Measurements from ENCODE around the gene ZMYND15. TPM values are rescaled to one million over a fixed set of nuclear protein-coding genes. Genes with fewer than 3 reads are reported as not detected.
"Not testable (repeated sequence)": the region's sequence is repeated elsewhere in the genome, so short reads cannot be mapped to it uniquely, and the experiment has no call there.

Gene ZMYND15
- polyA plus RNA-seq, 4 donors, result 0.32 to 0.95 (median 0.54) TPM

DNA sequence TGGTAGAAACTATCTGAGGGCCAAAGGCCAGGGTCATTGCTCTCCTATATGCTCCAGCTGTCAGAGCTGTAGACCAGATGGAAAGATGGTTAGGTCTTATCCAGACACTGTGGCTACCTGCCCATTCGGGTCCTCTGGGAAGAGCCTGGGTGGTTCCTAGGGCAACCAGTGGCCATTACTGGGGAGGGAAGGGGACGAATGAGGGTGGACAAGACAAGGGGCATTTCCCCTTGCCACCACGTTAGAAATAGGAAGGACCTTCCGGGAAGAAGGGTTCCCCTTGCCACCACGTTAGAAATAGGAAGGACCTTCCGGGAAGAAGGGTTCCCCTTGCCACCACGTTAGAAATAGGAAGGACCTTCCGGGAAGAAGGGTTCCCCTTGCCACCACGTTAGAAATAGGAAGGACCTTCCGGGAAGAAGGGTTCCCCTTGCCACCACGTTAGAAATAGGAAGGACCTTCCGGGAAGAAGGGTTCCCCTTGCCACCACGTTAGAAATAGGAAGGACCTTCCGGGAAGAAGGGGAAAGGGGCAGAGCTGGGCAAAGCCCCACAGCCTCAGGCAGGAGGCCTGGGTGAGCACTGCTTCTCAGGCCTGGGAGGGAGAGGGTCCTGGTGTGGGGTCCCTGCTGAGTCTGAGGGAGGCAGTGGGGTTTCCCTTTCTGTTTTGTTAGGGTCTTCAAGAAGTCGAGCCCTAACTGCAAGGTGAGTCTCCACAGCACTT is 25.1 kb upstream of the ZMYND15 start:
- not testable (repeated sequence) for DNase-seq (ENCODE audit: low read depth in 4 of 4, low spot score in 2 of 4)

DNA sequence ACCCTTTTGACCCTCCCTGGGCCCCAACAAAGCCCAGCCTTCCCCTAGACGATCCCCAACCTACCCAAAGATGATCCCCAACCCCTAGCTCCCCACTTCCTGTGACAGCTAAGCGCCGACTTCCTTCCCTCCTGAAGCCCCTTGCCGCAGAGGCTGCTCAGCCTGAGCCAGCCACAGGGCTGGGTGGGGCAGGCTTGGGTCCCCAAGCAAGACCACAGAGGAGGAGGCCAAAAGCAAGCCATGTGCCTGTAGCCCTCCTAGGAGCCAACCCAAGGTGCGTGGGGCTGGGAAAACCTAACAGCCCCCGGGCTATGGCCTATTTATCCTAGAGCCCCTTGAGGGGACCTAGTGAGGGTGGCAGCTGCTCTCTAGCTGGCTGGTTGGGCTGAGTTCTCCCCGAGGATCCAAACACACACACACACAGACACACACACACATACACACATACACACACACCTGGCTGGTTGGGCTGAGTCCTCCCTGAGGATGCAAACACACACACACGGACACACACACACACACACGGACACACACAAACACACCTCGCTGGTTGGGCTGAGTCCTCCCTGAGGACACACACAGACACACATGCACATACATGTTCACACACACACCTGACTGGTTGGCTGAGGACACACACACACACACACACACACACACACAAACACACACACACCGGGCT is 24.4 kb upstream of the ZMYND15 start:
- no peak for DNase-seq (ENCODE audit: low read depth in 4 of 4, low spot score in 2 of 4)

DNA sequence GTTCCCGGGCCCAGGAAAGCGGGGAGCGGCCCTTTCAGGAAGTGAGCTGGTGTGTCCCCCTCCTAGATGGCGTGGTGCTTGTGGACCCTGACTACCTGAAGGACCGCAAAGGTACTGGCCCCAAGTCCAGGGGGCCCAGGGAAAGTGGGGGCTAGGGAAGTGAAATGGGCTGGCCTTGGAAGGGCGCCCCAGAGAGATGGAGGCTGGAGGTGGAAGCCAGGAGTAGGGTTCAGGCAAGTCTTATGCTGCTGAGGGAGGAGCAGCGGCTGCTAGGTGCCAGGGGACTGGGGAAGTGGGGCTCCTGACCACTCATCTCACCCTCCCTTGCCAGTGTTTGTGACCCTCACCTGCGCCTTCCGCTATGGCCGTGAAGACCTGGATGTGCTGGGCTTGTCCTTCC is 23.6 kb upstream of the ZMYND15 start:
- no peak for DNase-seq (ENCODE audit: low read depth in 4 of 4, low spot score in 2 of 4)

DNA sequence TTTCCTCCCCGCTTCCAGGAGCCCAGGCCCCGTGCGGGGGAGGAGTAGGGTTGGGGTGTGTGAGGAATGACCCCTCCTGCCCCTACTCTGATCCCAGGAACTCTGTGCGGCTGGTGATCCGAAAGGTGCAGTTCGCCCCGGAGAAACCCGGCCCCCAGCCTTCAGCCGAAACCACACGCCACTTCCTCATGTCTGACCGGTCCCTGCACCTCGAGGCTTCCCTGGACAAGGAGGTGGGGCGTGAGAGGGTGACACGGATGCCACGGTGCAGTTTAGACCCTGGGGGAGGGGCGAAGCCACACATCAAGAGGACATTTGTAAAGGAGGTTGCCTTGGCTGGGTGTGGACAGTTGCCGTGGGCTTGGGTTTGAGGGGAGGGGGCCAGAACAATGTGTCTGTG is 21.8 kb upstream of the ZMYND15 start:
- no peak for DNase-seq (ENCODE audit: low read depth in 4 of 4, low spot score in 2 of 4)

DNA sequence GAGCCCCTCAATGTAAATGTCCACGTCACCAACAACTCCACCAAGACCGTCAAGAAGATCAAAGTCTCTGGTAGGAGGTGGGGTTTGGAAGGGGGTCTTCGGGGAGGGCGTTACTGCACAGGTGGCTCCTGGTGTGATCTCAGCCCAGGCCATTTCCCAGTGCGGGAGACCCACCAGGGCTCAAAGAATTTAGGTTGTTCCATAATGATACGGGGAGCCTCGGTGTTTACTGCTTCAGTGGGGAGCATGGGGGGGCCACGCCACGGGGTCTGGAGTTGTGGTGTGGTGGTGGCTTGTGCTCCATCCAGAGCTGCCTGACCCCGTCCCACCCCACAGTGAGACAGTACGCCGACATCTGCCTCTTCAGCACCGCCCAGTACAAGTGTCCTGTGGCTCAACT is 21.4 kb upstream of the ZMYND15 start:
- DNase-seq (ENCODE audit: low read depth in 4 of 4, low spot score in 2 of 4), result no peak

DNA sequence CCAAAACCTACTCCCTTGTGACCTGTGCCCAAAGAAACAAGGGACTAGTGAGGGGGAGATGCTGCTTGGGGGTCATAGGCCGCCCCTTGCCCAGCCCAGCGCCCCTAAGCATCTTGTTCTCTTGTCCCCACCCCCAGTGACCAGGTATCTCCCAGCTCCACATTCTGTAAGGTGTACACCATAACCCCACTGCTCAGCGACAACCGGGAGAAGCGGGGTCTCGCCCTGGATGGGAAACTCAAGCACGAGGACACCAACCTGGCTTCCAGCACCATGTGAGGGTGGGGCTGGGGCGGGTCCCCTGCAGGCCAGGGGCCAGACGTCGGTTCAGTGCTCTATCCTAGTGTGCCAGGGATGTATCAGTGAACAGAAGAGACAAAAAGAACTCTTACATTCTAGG is 20.5 kb upstream of the ZMYND15 start:
- no peak for DNase-seq (ENCODE audit: low read depth in 4 of 4, low spot score in 2 of 4)

DNA sequence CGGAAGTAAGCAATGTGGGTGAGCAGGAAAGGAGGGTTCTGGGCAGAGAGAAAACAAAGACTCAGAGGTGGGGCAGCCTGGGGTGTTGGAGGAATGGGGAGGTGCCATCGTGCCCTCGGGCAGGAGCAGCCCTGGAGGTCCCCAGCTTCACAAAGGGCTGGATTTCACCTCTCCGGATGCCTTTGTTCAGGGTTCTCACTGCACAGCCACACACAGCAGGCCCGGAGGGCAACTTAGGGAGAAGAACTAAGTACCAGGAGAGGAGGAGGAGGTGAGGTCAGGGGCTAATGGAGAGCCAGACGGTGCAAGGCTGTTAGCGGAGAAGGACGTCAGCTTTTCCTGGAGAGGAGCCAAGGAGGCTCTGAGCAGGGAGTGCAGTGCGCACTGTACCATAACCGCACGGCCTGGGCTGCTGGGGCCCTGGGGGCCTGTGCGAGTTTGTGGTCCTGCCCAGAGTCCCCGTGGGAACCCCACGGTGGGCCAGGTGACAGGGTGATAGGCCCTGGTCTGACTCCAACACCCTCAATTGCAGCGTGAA is 19.9 kb upstream of the ZMYND15 start:
- DNase-seq (ENCODE audit: low read depth in 4 of 4, low spot score in 2 of 4), result no peak

DNA sequence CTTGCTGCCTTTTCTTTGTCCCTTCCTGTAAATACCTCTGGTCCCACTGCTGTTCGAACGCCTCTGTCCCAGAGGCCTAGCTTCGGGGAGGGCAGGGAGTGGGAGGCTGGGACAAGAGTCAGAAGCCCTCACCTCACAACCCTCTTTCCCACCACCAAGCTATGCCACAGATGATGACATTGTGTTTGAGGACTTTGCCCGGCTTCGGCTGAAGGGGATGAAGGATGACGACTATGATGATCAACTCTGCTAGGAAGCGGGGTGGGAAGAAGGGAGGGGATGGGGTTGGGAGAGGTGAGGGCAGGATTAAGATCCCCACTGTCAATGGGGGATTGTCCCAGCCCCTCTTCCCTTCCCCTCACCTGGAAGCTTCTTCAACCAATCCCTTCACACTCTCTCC is 18.8 kb upstream of the ZMYND15 start:
- DNase-seq (ENCODE audit: low read depth in 4 of 4, low spot score in 2 of 4), result no peak

DNA sequence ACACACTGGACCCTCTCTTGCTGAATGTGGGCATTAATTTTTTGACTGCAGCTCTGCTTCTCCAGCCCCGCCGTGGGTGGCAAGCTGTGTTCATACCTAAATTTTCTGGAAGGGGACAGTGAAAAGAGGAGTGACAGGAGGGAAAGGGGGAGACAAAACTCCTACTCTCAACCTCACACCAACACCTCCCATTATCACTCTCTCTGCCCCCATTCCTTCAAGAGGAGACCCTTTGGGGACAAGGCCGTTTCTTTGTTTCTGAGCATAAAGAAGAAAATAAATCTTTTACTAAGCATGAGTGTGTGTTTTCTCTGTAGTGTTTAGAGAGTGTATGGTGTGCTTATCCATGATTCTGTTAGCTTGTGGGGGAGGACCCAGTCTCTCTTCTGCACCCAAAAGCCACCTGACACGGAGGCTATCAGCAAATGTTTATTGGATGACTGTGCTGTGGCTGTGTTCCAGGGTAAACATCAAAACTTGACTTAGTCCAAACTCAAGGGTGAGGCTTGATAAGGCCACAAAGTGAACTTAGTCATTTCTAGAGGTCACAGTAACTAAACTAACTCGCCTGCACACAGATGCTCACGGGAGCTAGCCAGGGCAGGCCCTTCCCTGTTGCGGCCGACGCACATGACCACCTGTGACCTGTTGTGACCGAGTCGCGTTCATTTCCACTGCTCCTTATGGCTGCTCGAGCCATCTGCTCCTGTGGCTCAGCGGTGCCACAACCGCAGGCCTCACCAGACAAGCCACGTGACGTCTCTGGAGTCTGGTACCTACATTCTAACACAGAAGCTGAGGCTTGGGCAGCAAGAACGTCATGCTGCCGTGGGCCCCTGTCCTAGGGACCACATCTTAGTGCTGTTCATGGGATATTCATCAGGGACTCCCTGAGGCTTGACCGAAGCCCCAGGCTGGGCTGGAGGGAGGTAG is 18.2 kb upstream of the ZMYND15 start:
- no peak for DNase-seq (ENCODE audit: low read depth in 4 of 4, low spot score in 2 of 4)

DNA sequence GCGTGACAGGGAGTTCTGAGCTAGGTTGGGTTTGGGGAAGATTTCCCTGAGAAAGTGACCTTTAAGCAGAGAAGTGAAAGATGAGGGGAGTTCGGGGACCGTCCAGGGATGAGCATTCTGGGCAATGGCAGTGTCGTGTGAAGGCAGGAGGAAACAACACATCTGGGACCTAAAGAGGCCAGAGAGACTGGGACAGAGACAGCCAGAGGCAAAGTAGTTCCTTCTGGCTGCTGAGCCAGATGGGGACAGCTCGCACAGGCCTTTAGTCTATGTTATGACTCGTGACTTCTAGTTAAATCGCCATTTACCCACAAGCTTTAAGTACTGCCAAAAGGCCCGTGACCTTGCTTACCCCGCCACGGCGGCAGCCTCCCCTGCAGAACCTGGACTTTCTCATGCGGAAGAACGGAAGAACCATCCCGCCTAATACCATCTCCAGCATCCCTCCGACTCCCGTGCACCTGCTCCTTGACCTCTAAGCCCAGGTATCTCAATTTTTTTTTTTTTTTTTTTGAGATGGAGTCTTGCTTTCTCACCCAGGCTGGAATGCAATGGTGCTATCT is 16.9 kb upstream of the ZMYND15 start:
- no peak for DNase-seq (ENCODE audit: low read depth in 4 of 4, low spot score in 2 of 4)

DNA sequence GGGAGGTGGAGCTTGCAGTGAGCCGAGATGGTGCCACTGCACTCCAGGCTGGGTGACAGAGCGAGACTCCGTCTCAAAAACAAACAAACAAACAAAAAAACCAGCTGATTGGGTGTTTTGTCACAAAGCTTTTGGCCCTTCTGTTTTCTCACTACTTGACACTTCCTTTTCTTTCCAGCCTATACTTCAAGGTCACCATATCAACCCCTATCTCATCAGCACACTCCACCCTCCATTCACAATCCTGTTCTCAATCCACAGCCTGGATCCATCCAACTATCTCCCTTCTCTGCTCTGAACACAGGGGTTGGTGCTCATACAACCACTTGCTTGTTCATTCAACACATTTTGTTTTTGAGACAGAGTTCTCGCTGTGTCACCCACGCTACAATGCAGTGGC is 15.0 kb upstream of the ZMYND15 start:
- no peak for DNase-seq (ENCODE audit: low read depth in 4 of 4, low spot score in 2 of 4)

DNA sequence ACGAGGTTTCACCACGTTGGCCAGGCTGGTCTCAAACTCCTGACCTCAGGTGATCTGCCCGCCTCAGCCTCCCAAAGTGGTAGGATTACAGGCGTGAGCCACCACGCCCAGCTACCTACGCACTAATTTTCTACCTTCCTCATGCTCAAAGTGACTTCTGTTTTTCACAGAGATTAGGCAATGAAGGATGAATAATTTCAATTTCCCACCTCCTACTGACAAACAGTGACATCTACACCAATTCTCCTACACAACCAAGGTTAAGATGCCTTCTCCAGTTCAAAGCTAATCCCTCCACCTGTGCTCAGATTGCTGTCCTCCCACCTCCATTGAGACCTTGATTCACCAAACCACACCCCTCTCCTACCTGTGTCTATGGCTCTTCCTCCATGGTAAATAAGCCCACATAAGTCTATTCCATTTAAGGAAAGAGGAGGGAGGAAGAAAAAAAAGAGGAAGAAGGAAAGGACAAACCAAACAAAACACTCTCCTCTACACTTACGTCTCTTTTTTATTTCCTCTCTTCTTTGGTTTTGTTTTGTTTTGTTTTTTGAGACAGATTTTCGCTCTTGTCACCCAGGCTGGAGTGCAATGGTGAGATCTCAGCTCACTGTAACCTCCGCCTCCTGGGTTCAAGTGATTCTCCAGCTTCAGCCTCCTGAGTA is 13.9 kb upstream of the ZMYND15 start:
- no peak for DNase-seq (ENCODE audit: low read depth in 4 of 4, low spot score in 2 of 4)

DNA sequence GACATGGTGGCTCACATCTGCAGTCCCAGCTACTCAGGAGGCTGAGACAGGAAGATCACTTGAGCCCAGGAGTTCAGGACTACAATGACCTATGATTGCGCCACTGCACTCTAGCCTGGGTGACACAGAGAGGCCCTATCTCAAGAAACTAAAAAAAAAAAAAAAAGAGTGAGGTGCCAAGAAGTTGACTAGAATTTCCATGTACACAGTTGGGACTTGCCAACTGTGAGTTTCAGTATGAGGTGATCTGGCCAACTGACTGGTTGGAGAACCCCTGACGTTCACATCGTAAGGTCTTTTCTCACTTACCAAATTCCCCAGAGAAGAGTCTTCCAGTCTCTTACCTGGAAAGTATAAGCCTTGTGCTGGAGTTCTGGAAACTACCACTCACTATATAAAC is 11.5 kb upstream of the ZMYND15 start:
- DNase-seq (ENCODE audit: low read depth in 4 of 4, low spot score in 2 of 4), result no peak

DNA sequence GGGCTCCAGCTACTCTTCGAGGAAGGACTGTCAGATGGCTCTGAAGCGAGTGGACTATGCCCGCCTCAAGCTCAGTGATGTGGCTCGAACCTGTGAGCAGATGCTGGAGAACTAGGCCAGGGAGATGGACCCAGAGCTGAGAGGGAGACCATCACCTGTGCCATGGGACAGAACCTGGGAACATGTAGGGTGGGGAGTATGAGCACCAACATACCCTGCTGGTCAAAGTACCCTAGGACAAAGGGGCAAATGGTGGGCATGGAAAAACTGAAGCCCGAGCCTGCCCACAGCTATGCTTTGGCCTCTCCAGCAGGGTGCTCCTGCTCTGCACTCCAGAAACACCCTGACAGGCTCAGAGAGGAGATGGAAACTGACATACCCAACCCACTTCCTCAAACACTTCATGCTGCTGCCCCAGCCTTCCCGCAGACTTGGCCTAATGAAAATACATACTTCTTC is 6.5 kb upstream of the ZMYND15 start:
- DNase-seq (ENCODE audit: low read depth in 4 of 4, low spot score in 2 of 4), result no peak

DNA sequence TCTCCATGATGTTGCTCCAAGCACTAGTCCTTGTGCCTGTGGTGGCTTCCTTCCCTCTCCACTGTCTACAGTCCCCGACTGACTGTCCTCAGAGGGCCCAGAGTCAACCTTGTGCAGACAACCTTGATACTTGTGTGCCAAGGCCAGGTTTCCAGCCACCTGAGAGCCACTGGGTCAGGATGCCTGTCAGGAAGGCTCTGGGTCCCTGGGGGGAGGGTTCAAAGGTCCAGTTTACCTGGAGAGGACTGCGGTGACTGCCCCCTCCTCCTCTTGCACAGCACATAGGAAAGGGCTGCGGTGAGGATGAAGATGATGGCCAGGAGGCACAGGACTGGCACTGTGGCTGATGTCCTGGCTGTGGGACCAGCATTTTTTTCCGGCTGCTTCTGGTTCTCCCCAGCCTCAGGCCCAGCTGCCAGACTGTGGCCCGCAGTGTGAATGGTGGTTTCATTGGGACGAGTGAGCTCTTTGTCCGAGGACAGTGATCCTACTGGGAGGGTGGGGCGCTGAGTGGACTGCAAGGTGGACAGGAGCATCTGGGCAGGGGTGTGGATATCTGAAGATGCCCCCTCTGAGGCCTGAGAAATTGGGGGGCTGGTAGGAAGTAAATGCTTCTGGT is 4.7 kb upstream of the ZMYND15 start:
- no peak for DNase-seq (ENCODE audit: low read depth in 4 of 4, low spot score in 2 of 4)

DNA sequence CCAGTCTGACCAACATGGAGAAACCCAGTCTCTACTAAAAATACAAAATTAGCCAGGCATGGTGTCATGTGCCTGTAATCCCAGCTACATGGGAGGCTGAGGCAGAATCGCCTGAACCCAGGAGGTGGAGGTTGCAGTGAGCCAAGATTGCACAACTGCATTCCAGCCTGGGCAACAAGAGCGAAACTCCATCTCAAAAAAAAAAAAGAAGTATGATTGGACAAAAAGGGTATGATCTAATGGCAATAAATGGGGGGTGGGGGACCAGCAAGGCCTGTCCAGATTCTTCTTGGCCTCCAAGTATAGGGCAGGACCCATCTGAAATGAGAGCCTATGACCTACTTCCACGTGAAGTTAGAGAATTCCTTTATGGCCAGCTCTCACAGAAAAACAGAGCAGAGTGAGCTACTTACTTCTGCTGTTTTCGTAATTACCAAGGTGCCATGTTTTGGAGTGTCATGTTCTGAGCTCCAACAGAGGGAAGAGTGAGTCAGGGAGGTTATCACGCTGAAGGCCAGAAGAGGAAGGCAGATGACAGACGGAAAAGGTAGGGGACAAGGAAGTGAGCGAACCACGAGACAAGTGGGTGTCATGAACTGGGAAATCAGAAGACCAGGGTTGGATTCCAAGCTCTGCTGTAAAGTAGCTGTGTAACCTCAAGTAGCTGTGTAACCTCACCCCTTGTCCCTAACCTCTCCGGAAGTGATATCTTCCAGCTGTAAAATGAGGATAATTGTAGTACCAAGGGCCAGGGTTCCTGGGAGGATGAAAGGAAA is 3.6 kb upstream of the ZMYND15 start:
- DNase-seq (ENCODE audit: low read depth in 4 of 4, low spot score in 2 of 4), result no peak

DNA sequence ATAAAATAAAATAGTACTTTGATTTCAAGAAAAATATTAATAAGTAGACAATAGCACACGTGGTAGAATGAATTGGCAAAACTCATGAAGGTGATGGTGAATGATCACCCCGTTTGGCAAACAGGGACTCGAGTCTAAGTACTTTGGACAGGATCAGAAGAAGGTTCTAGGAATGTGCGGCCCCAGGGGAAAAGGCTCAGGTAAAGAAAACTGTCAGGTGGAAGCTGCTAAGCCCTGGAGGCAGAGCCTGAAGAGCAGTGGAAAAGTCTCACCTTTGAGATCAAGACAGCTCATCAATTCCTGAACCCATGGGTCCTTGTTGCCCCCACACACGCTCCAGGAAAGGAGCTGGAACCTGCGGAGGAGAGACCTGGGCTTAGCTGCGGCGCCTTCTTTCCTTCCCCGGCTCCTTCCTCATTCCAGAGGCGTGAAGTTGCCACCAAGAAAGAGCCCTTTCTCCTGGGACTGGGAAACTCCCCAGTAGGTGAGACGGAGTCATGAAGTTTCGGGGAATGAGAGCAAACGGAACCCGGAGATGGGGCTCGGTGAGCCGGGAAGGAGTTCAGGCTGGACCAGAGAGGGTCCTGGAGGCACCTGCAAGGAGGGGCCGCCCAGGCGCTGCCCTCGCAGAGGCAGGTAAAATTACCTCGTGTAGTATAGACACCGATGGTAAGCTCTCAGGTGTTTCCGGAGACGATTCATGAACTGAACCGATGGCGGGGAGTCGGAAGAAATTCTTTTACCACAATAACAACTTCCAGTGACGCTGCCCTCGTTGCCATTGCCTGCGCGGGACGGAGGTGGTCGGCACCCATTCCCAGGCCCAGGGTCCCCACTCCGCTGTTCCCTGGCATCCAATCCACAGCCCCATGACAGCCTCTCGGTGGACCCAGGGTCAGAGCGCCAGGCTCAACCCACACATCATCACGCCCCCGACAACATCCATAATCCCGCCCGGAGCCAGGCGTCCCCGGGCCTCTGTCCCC is 1.2 kb upstream of the ZMYND15 start:
- no peak for DNase-seq (ENCODE audit: low read depth in 4 of 4, low spot score in 2 of 4)

DNA sequence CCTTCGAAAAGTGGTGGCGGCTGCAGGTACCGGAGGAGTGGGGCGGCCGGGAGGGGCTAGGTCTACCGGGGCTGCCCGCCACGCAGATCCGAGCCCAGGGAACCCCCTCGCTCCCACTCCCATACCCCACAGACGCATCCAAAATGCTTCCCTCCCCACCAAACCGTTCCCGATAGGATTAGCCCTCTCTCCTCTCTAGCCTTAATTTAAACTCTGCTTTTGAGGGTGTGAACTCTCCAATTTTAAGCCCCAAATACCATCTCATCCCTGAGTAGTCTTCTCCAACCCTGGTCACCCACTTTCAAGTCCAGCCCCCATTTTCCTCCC is 355 bp downstream of the ZMYND15 start:
- no peak for DNase-seq (ENCODE audit: low read depth in 4 of 4, low spot score in 2 of 4)

Measured in left renal cortex interstitium (tissue), 4 donors.